CD4-positive, alpha-beta T cell treated with Interleukin-6 at 100 ng/mL for 8 hours (primary cell): Measurements from ENCODE around the gene MEFV.

Source experiments
- DNase-seq: peaks from one replicate; pipeline ENCODE4 v3.0.0-alpha.2; 2020; ENCODE audit warnings: mixed read lengths, low spot score

MEFV gene

GRCh38 chr16:3266873-3267537, 10.6 kb upstream of the MEFV start:
- DNase-seq, result no peak

- peak; percentile 97 for DNase-seq
Observed at GRCh38 chr16:3264137-3265036, 8.0 kb upstream of the MEFV start.

DNA sequence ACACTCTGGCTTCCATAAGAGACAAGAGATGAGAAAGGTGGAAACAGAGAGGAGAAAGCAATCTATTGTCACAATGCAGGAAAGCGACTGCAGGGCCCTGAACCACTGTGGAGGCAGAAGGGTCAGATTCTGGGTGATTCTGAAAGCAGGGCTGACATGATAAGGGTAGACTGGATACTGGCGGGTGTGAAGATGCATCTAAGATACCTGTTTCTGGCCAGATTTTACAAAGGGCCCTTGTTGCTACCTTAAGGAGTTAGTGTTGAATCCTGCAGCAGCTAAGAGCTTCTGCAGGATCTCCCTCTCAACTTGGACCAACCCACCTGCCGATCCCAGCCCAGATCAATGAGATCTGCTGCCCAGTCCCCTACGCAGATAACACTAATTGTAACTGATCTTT, 6.1 kb upstream of the MEFV start:
- DNase-seq, result no peak

GRCh38 chr16:3259836-3260235, 3.4 kb upstream of the MEFV start:
- no peak for DNase-seq

DNA sequence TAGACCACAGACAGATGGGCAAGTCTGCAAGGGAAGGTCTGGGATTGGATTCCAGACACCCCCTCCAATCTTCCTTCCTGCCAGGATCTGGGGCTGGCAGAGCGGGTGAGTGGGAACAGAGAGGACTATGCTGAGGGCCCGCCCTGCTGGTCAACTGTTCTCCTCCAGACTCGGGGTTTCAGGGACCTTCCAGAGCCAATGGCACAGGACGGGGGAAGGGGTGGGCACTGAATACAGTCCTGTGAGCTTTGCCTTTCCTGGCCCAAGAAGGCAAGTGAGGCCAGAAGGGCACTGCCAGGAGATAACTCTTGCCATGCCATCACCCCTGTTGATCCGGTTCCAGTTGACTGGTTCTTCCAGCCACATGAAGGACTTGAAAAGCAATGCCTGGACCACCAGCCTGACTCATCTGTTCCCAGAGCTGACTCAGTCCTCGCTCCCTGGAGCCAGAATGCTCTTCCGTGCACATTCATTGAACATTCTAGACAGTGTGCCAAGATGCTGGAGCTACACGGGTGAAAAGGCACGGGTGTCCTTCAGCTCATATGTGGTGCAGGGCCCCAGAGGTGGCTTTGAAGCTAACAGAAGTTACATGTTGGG, 533 bp upstream of the MEFV start:
- DNase-seq, result no peak

DNA sequence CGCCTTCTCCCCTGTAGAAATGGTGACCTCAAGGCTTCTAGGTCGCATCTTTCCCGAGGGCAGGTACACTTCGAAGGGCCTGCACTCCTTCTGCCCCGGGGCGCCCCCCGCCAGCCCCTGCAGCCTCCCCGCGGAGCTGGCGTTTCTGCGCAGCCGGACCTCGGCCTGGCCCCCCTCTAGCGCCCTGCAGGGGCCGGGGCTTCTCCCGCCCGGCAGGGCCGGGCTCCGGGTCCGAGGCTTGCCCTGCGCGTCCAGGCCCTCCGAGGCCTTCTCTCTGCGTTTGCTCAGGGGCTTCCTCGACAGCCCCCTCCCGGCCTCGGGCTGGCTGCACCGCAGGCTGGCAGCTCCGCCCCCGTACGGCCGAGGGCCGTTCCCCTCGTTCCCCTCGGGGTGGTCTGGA, 2.1 kb downstream of the MEFV start:
- no peak for DNase-seq

- no peak for DNase-seq
Observed at GRCh38 chr16:3252967-3253366, 3.5 kb downstream of the MEFV start.

DNA sequence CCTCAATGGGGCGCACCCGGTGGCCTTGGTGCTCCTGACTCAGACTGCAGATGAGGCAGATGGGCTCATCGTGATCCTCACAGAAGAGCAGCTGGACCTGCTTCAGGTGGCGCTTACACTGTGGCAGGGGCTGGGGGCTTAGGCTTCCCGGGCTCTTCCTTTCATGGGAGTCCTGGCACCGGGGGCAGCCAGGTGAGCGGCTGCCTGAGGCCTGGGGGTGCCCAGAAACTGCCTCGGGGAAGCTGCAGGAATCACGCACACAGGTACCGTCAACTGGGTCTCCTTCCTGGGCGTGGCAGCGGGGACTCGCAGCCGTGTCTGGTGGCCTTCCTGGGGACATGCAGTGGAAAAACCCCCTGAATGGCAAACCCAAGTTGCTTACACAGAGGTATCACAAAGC, 7.0 kb downstream of the MEFV start:
- DNase-seq, result no peak

DNA sequence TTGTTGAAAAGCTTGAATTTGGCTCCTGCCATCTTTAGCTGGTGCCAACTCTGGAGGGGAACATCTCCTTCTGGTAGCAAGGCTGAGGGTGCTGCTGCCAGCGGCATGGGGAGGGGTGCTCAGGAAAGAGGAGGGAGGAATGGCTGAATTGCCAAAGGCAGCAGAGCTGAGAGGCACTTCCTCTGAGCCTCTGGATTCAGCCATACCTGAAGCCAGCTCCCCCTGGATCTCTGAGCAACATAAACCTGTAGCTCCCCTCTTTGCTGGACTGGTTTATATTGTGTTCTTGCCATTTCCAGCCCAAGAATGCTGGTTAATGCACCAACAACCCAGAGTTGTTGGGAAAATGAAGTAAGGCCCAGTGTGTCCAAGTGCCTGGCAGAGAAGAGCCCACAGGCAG, 7.4 kb downstream of the MEFV start:
- no peak for DNase-seq

- DNase-seq, result no peak
Observed at GRCh38 chr16:3248596-3248995, 7.8 kb downstream of the MEFV start.

DNA sequence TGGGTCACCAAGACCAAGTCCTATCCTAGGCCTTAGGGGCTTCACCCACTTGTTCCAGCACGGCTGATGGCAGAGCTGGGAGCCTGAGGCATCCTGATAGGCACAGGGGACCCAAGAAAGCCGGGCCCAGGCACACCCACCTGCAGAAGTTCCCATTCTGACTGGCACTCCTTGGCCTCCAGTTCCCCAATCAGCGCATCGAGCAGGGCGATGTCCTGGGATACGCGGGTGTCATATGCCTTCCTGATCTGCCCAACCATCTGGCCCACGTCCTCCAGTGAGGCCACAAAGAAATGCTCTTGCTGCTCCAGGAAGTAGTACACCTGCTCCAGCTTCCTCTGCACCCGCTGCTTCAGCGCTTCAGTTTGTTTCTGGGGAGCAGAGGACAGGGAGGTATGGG, 9.6 kb downstream of the MEFV start:
- no peak for DNase-seq

DNA sequence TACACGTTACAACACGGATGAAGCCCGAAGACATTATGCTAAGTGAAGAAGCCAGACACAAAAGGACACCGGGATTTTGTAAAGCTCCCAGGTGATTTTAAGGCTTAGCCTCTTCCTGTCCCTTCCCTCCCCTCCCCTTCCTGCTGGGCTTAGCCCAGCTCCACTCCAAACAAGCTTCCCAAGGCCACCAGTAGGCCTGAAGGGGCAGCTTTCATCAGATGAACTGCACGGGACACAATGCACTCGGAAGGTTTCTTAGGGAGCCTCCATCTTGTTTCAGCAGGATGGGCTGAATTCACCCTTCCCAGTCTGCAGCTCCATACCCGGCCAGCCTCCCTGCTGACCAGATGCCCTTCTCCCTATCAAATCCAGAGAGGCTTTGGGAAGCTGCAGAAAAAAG, 10.4 kb downstream of the MEFV start:
- DNase-seq, result no peak

DNA sequence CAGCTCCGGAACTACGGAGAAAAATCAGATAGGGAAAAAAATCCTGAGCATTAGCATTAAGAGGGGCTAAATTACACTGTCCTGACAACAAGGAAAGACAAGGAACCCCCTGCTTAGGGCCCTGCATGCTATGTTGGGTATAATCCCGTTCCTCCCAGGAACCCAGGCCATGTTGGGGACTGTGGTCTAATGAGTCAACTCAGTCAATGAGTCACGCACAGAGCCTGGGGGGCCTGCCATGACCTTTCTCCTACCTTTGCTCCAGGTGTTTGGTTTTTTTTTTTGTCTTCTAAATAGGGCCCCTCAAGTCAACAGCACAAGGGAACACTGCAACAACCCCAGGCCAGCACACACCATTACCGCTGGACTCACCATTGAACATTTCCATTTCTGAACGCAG, 12.6 kb downstream of the MEFV start:
- DNase-seq, result no peak

DNA sequence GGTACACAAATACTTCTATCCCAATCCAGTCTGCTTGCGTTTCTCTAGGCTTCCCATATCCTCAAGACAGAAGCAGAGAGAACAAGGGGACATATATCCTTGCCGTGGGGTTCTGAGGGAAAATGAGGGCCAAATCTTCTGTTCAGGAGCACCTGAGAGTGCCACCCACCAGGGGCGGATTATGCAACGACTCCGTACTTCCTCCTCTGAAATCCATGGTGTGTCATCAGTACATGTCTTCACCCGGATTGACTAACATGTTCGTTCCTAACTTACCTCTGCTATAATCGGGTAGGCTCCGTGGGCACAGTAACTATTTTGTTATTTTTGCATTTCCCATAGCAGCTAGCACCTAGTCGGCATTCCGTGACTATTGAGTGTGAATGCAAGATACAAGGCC, 13.7 kb downstream of the MEFV start:
- DNase-seq, result no peak

DNA sequence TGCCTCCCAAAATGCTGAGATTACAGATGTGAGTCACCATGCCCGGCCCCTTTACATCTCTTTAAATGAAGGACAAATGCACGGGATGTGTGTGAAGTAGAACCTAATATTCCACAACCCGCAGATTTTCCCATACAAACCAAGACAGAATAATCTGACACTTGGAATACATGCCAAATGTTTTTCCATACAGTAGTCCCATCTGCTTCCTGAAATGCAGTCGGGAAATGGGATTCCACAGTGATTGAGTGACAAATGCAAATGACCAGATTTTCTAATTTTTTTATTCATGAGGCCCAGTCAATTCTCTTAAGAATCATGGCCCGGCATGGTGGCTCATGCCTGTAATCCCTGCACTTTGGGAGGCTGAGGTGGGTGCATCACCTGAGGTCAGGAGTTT, 14.7 kb downstream of the MEFV start:
- no peak for DNase-seq

GRCh38 chr16:3235856-3236669, 20.4 kb downstream of the MEFV start:
- DNase-seq, result peak; percentile 22

DNA sequence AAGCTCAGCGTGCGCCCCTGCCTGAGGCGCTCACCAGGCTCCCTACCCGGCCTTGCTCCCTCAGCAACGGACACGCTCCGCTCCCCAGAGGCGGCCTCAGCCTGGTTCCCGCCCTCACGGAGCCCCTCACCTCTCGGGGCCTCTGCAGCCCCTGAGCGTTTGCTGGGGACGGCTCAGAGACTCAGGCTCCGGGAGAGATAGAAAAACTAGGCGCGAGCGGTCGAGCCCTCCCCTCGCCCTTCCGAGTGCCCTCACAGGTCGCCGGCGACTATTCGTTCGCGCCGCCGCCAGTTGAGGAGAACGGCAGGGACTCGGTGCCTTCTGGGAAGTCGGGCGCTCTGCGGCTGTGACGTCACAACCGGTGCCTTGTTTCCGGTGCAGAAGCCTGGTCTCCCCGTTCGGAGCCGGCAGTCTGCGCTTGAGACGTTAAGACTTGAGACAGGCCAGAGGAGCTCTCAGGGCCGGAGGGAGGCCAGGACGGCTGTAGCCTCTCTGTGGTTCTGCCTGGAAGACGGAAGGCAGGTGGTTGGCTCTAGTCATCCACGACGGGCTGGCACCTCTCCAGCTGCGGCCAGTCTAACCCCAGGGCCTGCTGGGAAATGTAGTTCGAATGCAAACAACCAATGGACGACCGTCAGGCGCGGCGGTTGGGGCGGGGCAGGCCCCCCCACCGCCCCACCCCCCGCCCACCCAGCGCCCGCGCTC, 21.4 kb downstream of the MEFV start, which contains the start of gene ZNF200:
TSS of gene ZNF200 (minus strand) at position 302 of the 705 bp plus-strand sequence. CDS start 1,403 bp downstream, outside the sequence.
- DNase-seq, result peak; percentile 91

DNA sequence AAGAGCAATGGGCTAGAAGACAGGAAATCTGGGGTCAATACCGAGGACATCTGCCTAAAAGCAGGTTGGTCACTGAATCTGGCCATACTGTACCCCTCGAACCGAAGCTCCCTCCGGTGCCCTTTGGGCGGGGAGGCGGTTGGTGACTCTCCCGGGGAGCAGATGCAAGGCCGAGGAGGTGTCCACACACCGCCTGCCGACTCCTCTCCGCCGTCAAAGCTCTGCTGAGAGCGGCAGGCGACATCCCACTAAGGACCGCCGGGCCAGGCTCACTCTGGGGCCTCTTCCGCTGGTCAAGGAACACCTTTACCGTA, 21.9 kb downstream of the MEFV start:
- no peak for DNase-seq

DNA sequence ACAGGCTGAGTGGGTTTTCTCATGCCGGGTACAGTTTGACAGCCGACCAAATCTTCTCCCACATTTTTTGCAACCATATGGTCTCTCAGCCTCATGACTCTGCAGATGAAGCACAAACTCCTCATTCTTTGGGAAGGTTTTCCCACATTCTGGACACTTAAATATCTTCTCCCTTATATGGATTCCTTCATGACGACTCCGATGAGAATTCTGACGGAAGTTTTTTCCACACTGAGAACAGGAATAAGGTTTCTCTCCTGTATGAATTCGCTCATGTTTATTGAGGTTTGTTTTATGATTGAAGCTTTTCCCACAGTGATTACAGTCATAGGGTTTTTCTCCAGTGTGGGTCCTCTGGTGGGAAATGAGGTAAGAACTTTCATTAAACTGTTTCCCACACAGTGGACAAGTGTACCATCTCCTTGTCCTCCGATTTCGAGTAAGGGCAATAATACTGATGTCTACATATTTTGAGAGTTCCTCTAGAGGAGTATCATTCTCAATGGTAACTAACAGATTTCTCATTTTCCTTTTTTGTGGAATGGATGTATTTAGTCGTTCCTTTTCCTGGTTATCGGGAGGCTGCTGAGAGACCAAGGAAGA, 32.4 kb downstream of the MEFV start:
- DNase-seq, result no peak

- DNase-seq, result no peak
Observed at GRCh38 chr16:3220839-3221238, 35.6 kb downstream of the MEFV start.

GRCh38 chr16:3216263-3216640, 40.2 kb downstream of the MEFV start:
- peak; percentile 19 for DNase-seq
